HUES48 (cell line): ENCODE results near the gene PLP2.

Experiments
- H3K27ac ChIP-seq: one replicate; pipeline ENCODE4 v1.7.0; 2013; ENCODE audit warnings: low read depth, low read length, inconsistent platforms
- H3K27me3 ChIP-seq: 2 replicates; pipeline ENCODE4 v1.6.1; 2013; ENCODE audit warnings: mild to moderate bottlenecking, low read length; ENCODE audit not compliant: control insufficient read depth, insufficient read depth
- H3K36me3 ChIP-seq: 2 replicates; pipeline ENCODE4 v1.6.1; 2013; ENCODE audit warnings: low read length; ENCODE audit not compliant: control insufficient read depth, insufficient read depth
- H3K4me1 ChIP-seq: 2 replicates; pipeline ENCODE4 v1.6.1; 2013; ENCODE audit warnings: mild to moderate bottlenecking, low read length; ENCODE audit not compliant: control insufficient read depth, insufficient read depth
- H3K4me3 ChIP-seq: 2 replicates; pipeline ENCODE4 v1.5.1; 2013; ENCODE audit warnings: mild to moderate bottlenecking, low read depth, low read length
- H3K9ac ChIP-seq: 2 replicates; pipeline ENCODE4 v1.6.1; 2013; ENCODE audit warnings: mild to moderate bottlenecking, low read depth, low read length, moderate library complexity
- H3K9me3 ChIP-seq: 2 replicates; pipeline ENCODE4 v1.6.1; 2013; ENCODE audit warnings: low read length; ENCODE audit not compliant: control insufficient read depth, insufficient read depth

PLP2 gene

GRCh38 chrX:49212209-49212608, 40.5 kb downstream of the PLP2 start:
- Histone ChIP-seq H3K27ac (no peak overlapping the region), H3K4me3 (no peak overlapping the region), H3K9me3 (peaks cover 23% of the 10 kb centered on the region), H3K27me3 (no peaks in the 10 kb centered on the region), H3K9ac (no peak overlapping the region), H3K36me3 (no peaks in the 10 kb centered on the region), H3K4me1 (no peaks in the 10 kb centered on the region)

GRCh38 chrX:49212861-49213260, 41.2 kb downstream of the PLP2 start:
- Histone ChIP-seq H3K4me3 (no peak overlapping the region), H3K9me3 (peaks cover 23% of the 10 kb centered on the region), H3K36me3 (no peaks in the 10 kb centered on the region), H3K27me3 (no peaks in the 10 kb centered on the region), H3K27ac (no peak overlapping the region), H3K4me1 (no peaks in the 10 kb centered on the region), H3K9ac (no peak overlapping the region)

- Histone ChIP-seq H3K27ac (no peak overlapping the region), H3K9me3 (peaks cover 28% of the 10 kb centered on the region), H3K27me3 (no peaks in the 10 kb centered on the region), H3K4me3 (no peak overlapping the region), H3K36me3 (no peaks in the 10 kb centered on the region), H3K4me1 (no peaks in the 10 kb centered on the region), H3K9ac (no peak overlapping the region)
These were observed 42.7 kb downstream of the PLP2 start for GRCh38 chrX:49214416-49214815.

- H3K36me3 ChIP-seq: no peaks in the 10 kb centered on the region
- no peaks in the 10 kb centered on the region for H3K27me3 ChIP-seq
- H3K4me1 ChIP-seq: no peaks in the 10 kb centered on the region
- no peak overlapping the region for H3K27ac ChIP-seq
- peaks cover 27% of the 10 kb centered on the region for H3K9me3 ChIP-seq
- no peak overlapping the region for H3K9ac ChIP-seq
- no peak overlapping the region for H3K4me3 ChIP-seq
These were observed 43.4 kb downstream of the PLP2 start for GRCh38 chrX:49214996-49215526.

- Histone ChIP-seq H3K27me3 (no peaks in the 10 kb centered on the region), H3K9me3 (peaks cover 10% of the 10 kb centered on the region; the same call in 1 of the 2 replicates)
These were observed 48.4 kb downstream of the PLP2 start for GRCh38 chrX:49220100-49220499.

GRCh38 chrX:49221868-49222267, 50.2 kb downstream of the PLP2 start:
- Histone ChIP-seq H3K27ac (no peak overlapping the region), H3K36me3 (no peaks in the 10 kb centered on the region), H3K4me3 (no peak overlapping the region), H3K9me3 (peaks cover 10% of the 10 kb centered on the region; the same call in 1 of the 2 replicates), H3K4me1 (no peaks in the 10 kb centered on the region), H3K9ac (no peak overlapping the region), H3K27me3 (no peaks in the 10 kb centered on the region)

More at GRCh38 chrX:49220100-49220499, 48.4 kb downstream of the PLP2 start:
- Histone ChIP-seq H3K4me3 (no peak overlapping the region), H3K27ac (no peak overlapping the region), H3K9ac (no peak overlapping the region), H3K4me1 (no peaks in the 10 kb centered on the region), H3K36me3 (no peaks in the 10 kb centered on the region)
